Trophoblast cell (in vitro differentiated cells and primary cell): Measurements from ENCODE around the gene MSL2.
"Not testable (repeated sequence)": the region's sequence is repeated elsewhere in the genome, so short reads cannot be mapped to it uniquely, and the experiment has no call there.

ENCODE experiments used
- DNase-seq, 2 donors: peaks; one replicate each; pipeline ENCODE4 v3.0.0-alpha.2; 2016
- H2AFZ ChIP-seq: 2 replicates; pipeline ENCODE4 v1.6.1; 2013; ENCODE audit warnings: low read length, moderate library complexity, mild to moderate bottlenecking; ENCODE audit not compliant: insufficient read depth, poor library complexity
- H2AK5ac ChIP-seq: 2 replicates; pipeline ENCODE4 v1.6.1; 2013; ENCODE audit warnings: mild to moderate bottlenecking, low read length
- H2BK120ac ChIP-seq: 2 replicates; pipeline ENCODE4 v1.6.1; 2013; ENCODE audit warnings: low read length, mild to moderate bottlenecking, moderate library complexity; ENCODE audit not compliant: insufficient read depth, poor library complexity
- H2BK12ac ChIP-seq: 2 replicates; pipeline ENCODE4 v1.6.1; 2013; ENCODE audit warnings: mild to moderate bottlenecking, low read length, moderate library complexity
- H2BK5ac ChIP-seq: 2 replicates; pipeline ENCODE4 v1.6.1; 2013; ENCODE audit warnings: low read length, low read depth, moderate library complexity, mild to moderate bottlenecking; ENCODE audit not compliant: poor library complexity
- H3K14ac ChIP-seq: 2 replicates; pipeline ENCODE4 v1.6.1; 2013; ENCODE audit warnings: mild to moderate bottlenecking, low read length
- H3K18ac ChIP-seq: 2 replicates; pipeline ENCODE4 v1.6.1; 2013; ENCODE audit warnings: mild to moderate bottlenecking, low read length
- H3K23ac ChIP-seq: 2 replicates; pipeline ENCODE4 v1.6.1; 2013; ENCODE audit warnings: low read length
- H3K27ac ChIP-seq: 2 replicates; pipeline ENCODE4 v1.5.1; 2013; ENCODE audit warnings: low read depth, mild to moderate bottlenecking, inconsistent platforms, low read length, moderate library complexity
- H3K27me3 ChIP-seq: 2 replicates; pipeline ENCODE4 v1.6.1; 2013; ENCODE audit warnings: inconsistent platforms, mild to moderate bottlenecking, low read length, moderate library complexity; ENCODE audit not compliant: insufficient read depth
- H3K36me3 ChIP-seq, 2 experiments: 1 replicate in 1 of 2; 2 replicates in 1 of 2; pipeline ENCODE4 v1.6.1; 2013; ENCODE audit warnings: low read length in 2 of 2, mild to moderate bottlenecking in 2 of 2, moderate library complexity in 1 of 2; ENCODE audit not compliant: insufficient read depth in 2 of 2, control insufficient read depth in 1 of 2
- H3K4ac ChIP-seq: 2 replicates; pipeline ENCODE4 v1.6.1; 2013; ENCODE audit warnings: low read depth, mild to moderate bottlenecking, low read length, moderate library complexity
- H3K4me1 ChIP-seq, 2 experiments: 1 replicate in 1 of 2; 2 replicates in 1 of 2; pipeline ENCODE4 v1.6.1; 2013; ENCODE audit warnings: low read length in 2 of 2, mild to moderate bottlenecking in 2 of 2, moderate library complexity in 1 of 2; ENCODE audit not compliant: insufficient read depth in 2 of 2, control insufficient read depth in 1 of 2
- H3K4me2 ChIP-seq: 2 replicates; pipeline ENCODE4 v1.6.1; 2013; ENCODE audit warnings: inconsistent platforms, mild to moderate bottlenecking, low read length, moderate library complexity
- H3K4me3 ChIP-seq: 2 replicates; pipeline ENCODE4 v1.5.1; 2013; ENCODE audit warnings: mild to moderate bottlenecking, low read depth, low read length, inconsistent platforms
- H3K79me1 ChIP-seq: one replicate; pipeline ENCODE4 v1.6.1; 2013; ENCODE audit warnings: low read length
- H3K79me2 ChIP-seq: 2 replicates; pipeline ENCODE4 v1.6.1; 2013; ENCODE audit warnings: low read length, mild to moderate bottlenecking; ENCODE audit not compliant: control insufficient read depth, insufficient read depth, poor library complexity
- H3K9ac ChIP-seq: 2 replicates; pipeline ENCODE4 v1.6.1; 2013; ENCODE audit warnings: mild to moderate bottlenecking, low read length
- H3K9me3 ChIP-seq: 2 replicates; pipeline ENCODE4 v1.6.1; 2013; ENCODE audit warnings: low read depth, mild to moderate bottlenecking, control low read depth, inconsistent platforms, low read length; ENCODE audit not compliant: insufficient read depth
- H4K12ac ChIP-seq: 2 replicates; pipeline ENCODE4 v1.6.1; 2013; ENCODE audit warnings: low read depth, mild to moderate bottlenecking, low read length, moderate library complexity
- H4K8ac ChIP-seq: 2 replicates; pipeline ENCODE4 v1.6.1; 2013; ENCODE audit warnings: low read depth, mild to moderate bottlenecking, low read length, moderate library complexity
- H4K91ac ChIP-seq: one replicate; pipeline ENCODE4 v1.6.1; 2013; ENCODE audit warnings: low read depth, mild to moderate bottlenecking, low read length, moderate library complexity
- WGBS: extraction: QIAGEN DNeasy Blood & Tissue Kit; methylation state at CpG from one replicate; pipeline ENCODE4 v1.1.7; 2013; ENCODE audit warnings: missing lambda C conversion rate; ENCODE audit not compliant: insufficient read length, insufficient coverage; ENCODE audit errors: extremely low coverage; 5-methylcytosine and 5-hydroxymethylcytosine counted together

Gene MSL2

DNA sequence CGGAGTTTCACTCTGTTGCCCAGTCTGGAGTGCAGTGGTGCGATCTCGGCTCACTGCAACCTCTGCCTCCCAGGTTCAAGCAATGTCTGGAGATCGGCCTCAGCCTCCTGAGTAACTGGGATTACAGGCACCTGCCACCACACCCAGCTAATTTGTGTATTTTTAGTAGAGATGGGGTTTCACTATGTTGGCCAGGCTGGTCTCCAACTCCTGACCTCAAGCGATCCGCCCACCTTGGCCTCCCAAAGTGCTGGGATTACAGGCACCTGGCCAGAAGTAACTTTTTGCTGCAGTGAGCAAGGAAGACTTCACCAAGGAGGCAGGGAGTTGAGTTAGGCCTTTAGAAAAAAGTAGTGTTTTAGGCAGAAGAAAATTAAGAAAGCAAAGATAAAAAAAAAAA lies 3.9 kb downstream of the MSL2 start:
- H4K8ac ChIP-seq: not testable (repeated sequence)

DNA sequence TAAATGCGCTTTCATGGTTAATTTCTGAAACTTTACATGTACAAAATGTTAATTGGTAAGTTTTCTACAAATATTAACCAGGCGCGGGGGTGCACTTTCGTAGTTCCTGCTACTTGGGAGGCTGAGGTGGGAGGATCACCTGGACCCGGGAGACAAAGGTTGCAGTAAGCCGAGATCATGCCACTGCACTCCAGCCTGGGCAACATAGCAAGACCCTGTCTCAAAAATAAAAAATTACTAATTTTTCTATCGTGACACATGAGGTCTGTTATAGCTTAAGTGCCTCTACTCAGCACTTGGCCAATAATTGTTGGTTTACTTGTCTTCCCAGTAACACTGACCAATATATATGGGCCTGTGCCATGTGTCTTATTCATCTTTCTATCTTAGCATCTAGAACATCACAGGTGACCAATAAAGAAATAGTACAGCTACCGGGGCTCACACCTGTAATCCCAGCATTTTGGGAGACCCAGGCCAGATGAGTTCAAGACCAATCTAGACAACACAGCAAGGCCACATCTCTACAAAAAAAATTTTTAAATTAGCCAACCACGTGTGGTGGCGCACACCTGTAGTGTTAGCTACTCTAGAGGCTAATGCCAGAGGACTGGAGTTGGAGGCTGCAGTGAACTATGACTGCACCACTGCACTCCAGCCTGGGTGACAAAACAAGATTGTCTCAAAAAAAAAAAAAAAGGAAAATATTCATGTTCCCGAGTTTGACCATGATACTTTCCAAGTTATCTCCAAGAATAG lies 6.1 kb downstream of the MSL2 start:
- H2BK12ac ChIP-seq: no peak overlapping the region
- no peak overlapping the region for H3K27ac ChIP-seq
- no peak overlapping the region for H2BK5ac ChIP-seq
- H3K79me2 ChIP-seq: peaks cover 39% of the 10 kb centered on the region
- no peak overlapping the region for H2AFZ ChIP-seq
- H3K14ac ChIP-seq: no peak overlapping the region
- peaks cover 2% of the 10 kb centered on the region for H3K79me1 ChIP-seq
- no peak overlapping the region for H2BK120ac ChIP-seq
- H3K4me1 ChIP-seq: peaks cover 9 to 10% of the 10 kb centered on the region in 2 experiments
- H3K4me2 ChIP-seq: no peak overlapping the region
- no peak overlapping the region for H3K4me3 ChIP-seq
- peak overlapping the region; percentile 99 for H3K4ac ChIP-seq
- H2AK5ac ChIP-seq: no peak overlapping the region
- WGBS: no CpG with 5 or more reads among the region's 11 CpGs
- H3K9me3 ChIP-seq: no peaks in the 10 kb centered on the region
- no peaks in the 10 kb centered on the region for H3K36me3 ChIP-seq
- no peak overlapping the region for H3K9ac ChIP-seq
- no peak overlapping the region for H3K23ac ChIP-seq
- no peaks in the 10 kb centered on the region for H3K27me3 ChIP-seq
- no peak overlapping the region for H4K8ac ChIP-seq
- H4K12ac ChIP-seq: no peak overlapping the region
- no peak overlapping the region for H4K91ac ChIP-seq
- no peak for DNase-seq
- H3K18ac ChIP-seq: no peak overlapping the region

More for the DNA sequence above, 3.9 kb downstream of the MSL2 start:
- not testable (repeated sequence) for H3K9me3 ChIP-seq, H2BK12ac ChIP-seq, H3K4me3 ChIP-seq, H2BK120ac ChIP-seq, H3K36me3 ChIP-seq, H3K23ac ChIP-seq, H2BK5ac ChIP-seq, H4K91ac ChIP-seq, DNase-seq, H3K18ac ChIP-seq, H3K27ac ChIP-seq, H3K27me3 ChIP-seq, H2AK5ac ChIP-seq, H4K12ac ChIP-seq, H3K4me2 ChIP-seq, H2AFZ ChIP-seq, H3K9ac ChIP-seq, H3K14ac ChIP-seq
- WGBS: no CpG with 5 or more reads among the region's 6 CpGs
- Histone ChIP-seq H3K79me1 (peaks cover 20% of the 10 kb centered on the region), H3K4ac (peak overlapping the region; percentile 70), H3K4me1 (peaks cover 9 to 10% of the 10 kb centered on the region in 2 experiments), H3K79me2 (peaks cover 48% of the 10 kb centered on the region)

DNA sequence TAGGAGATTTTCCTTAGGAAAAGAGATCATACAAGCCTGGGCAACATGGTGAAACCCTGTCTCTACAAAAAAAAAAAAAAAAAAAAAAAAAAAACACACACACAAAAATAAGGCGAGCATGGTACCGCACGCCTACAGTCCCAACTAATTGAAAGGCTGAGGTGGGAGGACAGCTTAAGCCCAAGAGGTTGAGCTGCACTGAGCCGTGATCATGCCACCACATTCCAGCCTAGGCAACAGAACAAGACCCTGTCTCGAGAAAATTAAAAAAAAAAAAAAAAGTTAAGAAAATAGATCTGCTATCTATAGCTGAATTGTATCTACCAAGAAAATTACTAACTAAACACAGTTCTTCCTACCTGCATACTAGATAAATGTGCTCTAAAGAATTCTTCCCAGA lies 7.1 kb downstream of the MSL2 start:
- no peak overlapping the region for H4K8ac ChIP-seq
- no peaks in the 10 kb centered on the region for H3K27me3 ChIP-seq
- H3K4me2 ChIP-seq: no peak overlapping the region
- H2BK12ac ChIP-seq: no peak overlapping the region
- H3K4me3 ChIP-seq: no peak overlapping the region
- H2BK120ac ChIP-seq: no peak overlapping the region
- no peak overlapping the region for H4K12ac ChIP-seq
- peaks cover 9 to 10% of the 10 kb centered on the region in 2 experiments for H3K4me1 ChIP-seq
- no CpG with 5 or more reads among the region's 5 CpGs for WGBS
- H2AK5ac ChIP-seq: no peak overlapping the region
- H3K9ac ChIP-seq: no peak overlapping the region
- H3K79me1 ChIP-seq: no peaks in the 10 kb centered on the region
- H3K23ac ChIP-seq: no peak overlapping the region
- no peak overlapping the region for H4K91ac ChIP-seq
- no peak overlapping the region for H3K14ac ChIP-seq
- H2BK5ac ChIP-seq: no peak overlapping the region
- H3K18ac ChIP-seq: no peak overlapping the region
- peak overlapping the region; percentile 97 for H3K4ac ChIP-seq
- H3K79me2 ChIP-seq: peaks cover 38% of the 10 kb centered on the region
- peak in 1 of 2 donors; percentile 53 for DNase-seq
- no peak overlapping the region for H2AFZ ChIP-seq
- H3K9me3 ChIP-seq: no peaks in the 10 kb centered on the region
- no peak overlapping the region for H3K27ac ChIP-seq
- H3K36me3 ChIP-seq: no peaks in the 10 kb centered on the region

DNA sequence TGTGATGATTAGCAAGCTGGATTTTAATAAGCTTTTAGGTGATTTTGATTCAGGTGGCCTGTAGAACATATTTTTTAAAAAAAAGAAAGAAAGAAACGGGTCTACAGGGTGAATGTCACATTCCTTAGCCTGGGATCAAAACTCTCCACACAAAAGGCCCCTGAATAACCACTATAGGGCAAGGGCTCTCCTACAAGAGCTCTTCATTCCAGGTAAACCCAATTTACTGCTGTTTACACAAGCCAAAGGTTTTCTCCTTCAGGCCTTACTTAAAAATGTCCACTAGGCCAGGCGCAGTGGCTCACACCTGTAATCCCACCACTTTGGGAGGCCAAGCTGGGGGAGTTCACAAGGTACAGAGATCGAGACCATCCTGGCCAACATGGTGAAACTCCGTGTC lies 8.3 kb downstream of the MSL2 start:
- peak overlapping the region; percentile 38 for H4K8ac ChIP-seq
- no peak overlapping the region for H2BK12ac ChIP-seq
- no peak overlapping the region for H3K4me3 ChIP-seq
- H2BK120ac ChIP-seq: no peak overlapping the region
- peaks cover 40% of the 10 kb centered on the region for H3K79me2 ChIP-seq
- no peak overlapping the region for H3K9ac ChIP-seq
- no peaks in the 10 kb centered on the region for H3K79me1 ChIP-seq
- H3K4ac ChIP-seq: peak overlapping the region; percentile 99
- no peak overlapping the region for H3K18ac ChIP-seq
- H3K4me2 ChIP-seq: no peak overlapping the region
- H3K9me3 ChIP-seq: no peaks in the 10 kb centered on the region
- no peak overlapping the region for H2AFZ ChIP-seq
- H4K12ac ChIP-seq: no peak overlapping the region
- peak overlapping the region; percentile 24 for H3K14ac ChIP-seq
- no peak overlapping the region for H2AK5ac ChIP-seq
- no CpG with 5 or more reads among the region's 4 CpGs for WGBS
- H3K36me3 ChIP-seq: no peaks in the 10 kb centered on the region
- H2BK5ac ChIP-seq: peak overlapping the region; percentile 3
- no peaks in the 10 kb centered on the region for H3K27me3 ChIP-seq
- DNase-seq: no peak
- H3K23ac ChIP-seq: no peak overlapping the region
- no peak overlapping the region for H4K91ac ChIP-seq
- no peak overlapping the region for H3K27ac ChIP-seq
- H3K4me1 ChIP-seq: peaks cover 9 to 10% of the 10 kb centered on the region in 2 experiments
